Stimulated activated CD4-positive, alpha-beta T cell treated with anti-CD3 and anti-CD28 coated beads, Interleukin-2, amount 100 ng/mL, for 48 hours (primary cell): ENCODE data around the gene PMIS2.

Experiments used
- DNase-seq, 2 donors: peaks; one replicate each; pipeline ENCODE4 v3.0.0-alpha.2; 2020

The PMIS2 gene

DNA sequence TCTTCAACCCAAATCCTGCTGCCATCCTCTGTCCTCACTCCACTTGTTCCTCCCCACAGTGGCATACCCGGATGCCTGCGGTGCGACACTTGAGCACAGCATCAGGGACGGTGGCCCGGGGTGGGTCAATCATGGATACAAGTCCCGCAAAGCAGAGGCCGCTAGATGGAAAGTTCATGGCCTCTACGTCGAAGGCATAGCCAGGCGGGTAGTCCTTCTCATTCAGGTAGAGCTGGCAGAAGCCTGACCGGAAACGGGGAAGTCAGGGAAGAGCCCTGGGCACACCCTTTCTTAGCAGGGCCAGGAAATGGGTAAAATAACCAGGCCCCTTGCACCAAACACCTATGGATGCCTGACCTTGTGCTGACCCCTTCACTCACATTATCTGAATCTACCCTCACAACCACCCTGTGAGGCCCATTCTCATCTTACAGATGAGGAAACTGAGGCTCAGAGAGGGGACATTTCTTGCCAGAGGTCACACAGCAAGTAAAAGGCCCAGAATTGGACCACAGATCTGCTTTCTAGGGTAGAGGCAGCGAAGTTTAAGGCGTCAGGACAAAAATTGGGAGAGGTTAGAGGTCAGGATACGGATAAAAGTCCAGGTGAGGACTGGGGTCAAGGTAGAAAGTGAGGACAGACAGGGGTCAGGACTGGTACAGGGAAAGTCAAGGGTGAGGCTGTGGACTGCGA is 29.0 kb upstream of the PMIS2 start:
- no peak for DNase-seq

DNA sequence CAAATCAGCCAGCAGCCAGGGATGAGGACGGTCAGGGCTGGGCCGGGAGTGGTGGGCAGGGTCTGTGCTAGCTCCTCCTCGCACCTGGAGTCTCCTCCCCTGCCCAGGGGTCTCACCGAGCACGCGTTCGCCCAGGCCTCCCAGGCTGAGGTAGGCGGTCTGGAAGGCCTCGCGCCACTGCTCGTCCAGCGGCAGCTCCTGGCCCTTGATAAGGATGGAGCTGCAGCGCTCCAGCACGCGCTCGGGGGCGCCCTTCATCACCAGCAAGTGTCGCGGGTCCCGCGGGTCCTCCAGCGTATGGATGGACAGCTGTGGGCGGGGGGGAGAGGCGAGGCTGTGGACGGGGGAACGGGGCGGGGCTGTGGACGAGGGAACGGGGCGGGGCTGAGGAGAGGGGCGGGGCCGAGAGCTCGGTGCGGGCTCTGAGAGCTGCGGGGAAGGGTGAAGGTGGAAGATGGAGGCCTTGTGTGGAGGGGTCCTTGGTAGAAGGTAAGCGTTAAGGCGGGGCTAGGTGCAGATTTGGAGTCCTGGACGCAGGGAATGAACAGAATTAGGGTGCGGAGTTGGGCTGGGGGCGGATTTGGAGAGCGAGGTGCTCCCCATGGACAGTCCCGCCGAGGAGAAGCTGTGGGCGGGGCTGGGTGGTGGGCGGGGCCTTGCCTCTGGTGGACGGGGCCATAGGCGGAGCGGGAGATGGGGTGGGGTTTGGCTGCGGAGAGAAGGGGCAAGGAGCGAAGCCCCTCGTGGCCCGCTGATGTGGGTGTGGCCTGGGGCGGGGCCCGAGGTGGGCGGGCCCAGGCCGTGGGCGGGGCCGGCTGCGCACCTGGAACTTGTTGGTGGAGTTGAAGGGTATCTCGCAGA is 28.2 kb upstream of the PMIS2 start:
- DNase-seq = peak; percentile 40 to 49

GRCh38 chr19:35558400-35559280 is 27.3 kb upstream of the PMIS2 start:
- no peak for DNase-seq

DNA sequence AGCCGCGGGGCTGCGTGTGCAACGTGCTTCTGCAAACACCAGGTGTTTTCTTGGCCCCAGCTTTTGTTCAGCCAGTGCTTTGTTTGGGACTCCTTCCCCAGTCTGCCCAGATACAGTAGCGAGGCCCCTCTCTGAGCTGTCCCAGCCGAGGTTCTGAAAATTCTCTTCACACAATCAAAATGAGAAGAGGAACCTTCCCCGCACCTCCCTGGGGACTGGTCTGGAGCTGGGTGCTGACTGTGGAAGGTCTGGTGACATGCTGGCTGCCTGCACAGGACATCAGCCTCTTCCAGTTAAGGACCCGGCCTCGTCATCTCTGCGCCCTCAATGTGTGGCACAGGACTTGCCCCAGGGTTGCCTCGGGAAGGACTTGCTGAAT is 26.7 kb upstream of the PMIS2 start:
- no peak for DNase-seq

DNA sequence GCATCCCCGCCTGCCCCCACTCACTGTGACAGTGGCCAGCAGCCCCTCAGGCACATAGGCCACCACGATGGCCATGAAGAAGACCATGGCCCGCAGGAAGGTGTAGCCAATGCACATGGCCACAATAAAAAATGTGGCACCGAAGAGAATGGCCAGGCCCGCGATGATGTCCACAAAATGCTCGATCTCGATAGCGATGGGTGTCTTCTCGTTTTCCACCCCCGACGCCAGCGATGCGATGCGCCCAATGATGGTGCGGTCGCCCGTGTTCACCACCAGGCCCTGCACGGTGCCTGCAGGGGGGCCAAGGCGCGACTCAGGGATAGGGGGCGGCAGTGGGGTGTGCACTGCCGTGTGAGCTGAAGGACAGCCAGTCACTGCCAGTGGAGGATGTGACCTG is 26.2 kb upstream of the PMIS2 start:
- no peak for DNase-seq

- DNase-seq = no peak
Measured at GRCh38 chr19:35560271-35560670, 25.7 kb upstream of the PMIS2 start.

GRCh38 chr19:35560677-35561076 is 25.3 kb upstream of the PMIS2 start:
- DNase-seq = no peak

DNA sequence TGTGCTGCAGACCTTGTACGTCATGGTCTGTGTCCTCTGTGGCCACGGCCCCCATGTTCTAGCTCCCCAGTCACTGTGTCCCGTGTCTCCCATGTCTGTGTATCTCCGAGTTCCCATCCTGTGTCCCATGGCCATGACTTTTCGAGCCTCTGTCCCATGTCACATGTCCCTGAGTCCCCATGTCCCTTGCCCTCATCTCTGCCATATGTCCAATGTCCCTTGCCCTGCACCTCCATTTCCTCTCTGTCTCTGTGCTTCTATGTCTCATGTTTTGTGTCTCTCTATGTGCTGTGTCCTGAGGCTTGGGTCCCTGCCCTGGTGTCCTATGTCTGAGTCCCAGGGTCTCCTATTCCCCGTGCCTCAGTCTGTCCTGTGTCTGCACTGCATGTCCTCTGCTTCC is 24.5 kb upstream of the PMIS2 start:
- no peak for DNase-seq

- DNase-seq = no peak
Measured at GRCh38 chr19:35562336-35562735, 23.6 kb upstream of the PMIS2 start.

- no peak for DNase-seq
Measured at GRCh38 chr19:35562776-35563175, 23.2 kb upstream of the PMIS2 start.

GRCh38 chr19:35563207-35563829 is 22.7 kb upstream of the PMIS2 start, which contains the start of gene ATP4A:
ATP4A (minus strand) TSS chr19:35563658; CDS start chr19:35563629, 29 bp downstream.
- DNase-seq = no peak

DNA sequence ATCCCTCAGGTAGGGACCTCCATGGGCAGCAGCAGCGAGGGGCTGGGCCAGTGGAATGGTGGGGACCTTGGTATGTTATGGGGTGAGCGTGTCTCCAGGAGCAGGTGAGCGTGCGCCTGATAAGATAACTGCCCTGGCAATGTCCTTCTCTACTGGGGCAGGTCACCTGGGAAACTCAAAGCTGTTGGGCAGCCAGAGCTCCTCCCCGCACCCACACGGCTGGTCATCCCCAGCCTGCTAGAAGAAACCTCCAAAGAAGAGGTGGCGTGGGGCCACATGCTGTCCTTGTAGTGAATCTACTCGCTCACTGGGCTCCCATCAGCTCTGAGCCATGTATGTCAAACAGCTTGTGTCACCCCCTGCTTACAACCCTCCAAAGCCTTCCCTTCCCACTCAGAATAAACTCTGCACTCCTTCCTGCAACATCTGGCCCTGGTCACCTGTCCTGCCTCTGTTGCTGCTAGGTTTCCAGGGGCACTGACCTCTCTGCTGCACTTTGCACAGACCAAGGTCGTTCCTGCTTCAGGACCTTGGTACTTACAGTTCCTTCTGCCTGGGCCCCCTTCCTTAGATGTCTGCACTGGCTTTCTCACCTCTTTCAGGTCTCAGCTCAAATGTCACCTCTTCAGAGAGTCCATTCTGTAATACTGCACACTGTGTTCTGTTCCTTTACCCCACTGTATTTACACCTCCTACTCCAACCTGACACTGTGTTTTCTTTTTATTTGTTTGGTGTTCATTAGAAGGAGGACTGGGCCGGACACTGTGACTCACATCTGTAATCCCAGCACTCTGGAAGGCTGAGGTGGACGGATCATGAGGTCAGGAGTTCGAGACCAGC is 20.7 kb upstream of the PMIS2 start:
- DNase-seq = no peak

DNA sequence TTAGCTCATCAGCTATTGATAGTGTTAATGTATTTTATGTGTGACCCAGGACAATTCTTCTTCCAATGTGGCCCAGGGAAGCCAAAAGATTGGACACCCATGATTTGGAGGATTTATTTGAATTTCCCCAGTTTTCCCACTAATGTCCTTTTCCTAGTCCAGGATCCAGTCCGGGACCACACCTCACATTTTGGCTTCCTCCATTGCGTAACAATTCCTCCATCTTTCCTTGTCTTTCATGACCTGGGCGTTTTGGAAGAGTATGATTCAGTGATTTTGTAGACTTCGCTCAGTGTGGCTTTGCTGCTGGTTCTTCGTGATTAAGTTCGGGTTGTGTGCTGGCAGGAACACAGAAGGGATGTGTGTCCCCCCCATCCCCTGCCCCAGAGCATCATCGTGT is 19.2 kb upstream of the PMIS2 start:
- no peak for DNase-seq

- no peak for DNase-seq
Measured at GRCh38 chr19:35569281-35569781, 16.6 kb upstream of the PMIS2 start.

DNA sequence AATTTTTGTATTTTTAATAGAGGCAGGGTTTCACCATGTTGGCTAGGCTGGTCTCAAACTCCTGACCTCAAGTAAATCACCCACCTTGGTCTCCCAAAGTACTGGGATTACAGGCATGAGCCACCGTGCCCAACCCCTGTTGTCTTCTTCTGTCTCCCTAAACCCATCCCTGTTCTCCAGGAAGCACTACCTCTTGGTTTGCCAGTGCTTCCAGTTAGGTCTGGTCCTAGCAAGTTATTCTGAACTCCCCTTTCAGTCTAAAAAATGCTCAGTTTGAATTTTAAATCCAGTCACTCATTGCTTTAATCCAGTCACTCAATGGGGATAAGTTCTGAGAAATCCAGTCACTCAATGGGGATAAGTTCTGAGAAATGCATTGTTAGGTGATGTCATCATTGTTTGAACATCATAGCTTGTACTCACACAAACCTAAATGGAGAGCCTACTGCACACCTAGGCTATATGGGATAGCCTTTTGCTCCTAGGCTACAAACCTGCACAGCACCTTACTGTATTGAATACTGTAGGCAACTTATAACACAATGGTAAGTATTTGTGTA is 14.5 kb upstream of the PMIS2 start:
- DNase-seq = no peak

GRCh38 chr19:35577918-35578317 is 8.1 kb upstream of the PMIS2 start:
- DNase-seq = no peak

DNA sequence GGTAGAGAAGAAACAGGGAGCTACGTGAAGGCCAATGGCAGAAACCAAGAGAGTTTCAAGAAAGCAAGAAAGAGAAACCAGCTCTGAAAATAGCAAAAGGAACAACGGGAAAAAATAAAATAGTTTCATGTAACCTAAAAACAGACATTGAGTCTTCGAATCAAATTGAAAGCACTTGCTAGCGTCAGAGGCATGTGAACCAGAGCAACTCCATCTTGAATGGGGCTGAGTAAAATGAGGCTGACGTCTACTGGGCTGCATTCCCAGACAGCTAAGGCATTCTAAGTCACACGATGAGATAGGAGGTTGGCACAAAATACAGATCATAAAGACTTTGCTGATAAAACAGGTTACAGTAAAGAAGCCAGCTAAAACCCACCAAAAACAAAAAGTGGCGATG is 7.3 kb upstream of the PMIS2 start:
- DNase-seq = no peak

- no peak for DNase-seq
Measured at GRCh38 chr19:35582760-35583159, 3.2 kb upstream of the PMIS2 start.

DNA sequence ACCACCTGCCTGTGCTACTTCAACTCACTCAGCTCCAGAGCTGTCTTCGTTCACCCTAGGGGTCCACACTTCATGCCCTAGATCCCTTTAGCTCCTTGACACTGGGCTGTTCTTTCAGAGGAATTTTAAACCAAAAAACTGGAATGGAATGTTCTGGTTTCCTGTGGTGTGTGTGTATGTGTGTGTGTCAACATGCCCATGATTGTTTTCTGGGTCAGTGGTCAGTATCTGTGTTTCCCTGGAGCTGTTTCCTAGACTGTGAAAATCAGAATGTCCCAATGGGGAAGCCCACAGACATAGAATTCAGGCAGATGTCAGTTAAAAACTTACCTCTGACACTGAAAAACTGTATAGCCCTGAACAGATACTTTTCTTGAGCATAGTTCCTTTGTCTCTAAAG is 1.3 kb downstream of the PMIS2 start:
- no peak for DNase-seq

DNA sequence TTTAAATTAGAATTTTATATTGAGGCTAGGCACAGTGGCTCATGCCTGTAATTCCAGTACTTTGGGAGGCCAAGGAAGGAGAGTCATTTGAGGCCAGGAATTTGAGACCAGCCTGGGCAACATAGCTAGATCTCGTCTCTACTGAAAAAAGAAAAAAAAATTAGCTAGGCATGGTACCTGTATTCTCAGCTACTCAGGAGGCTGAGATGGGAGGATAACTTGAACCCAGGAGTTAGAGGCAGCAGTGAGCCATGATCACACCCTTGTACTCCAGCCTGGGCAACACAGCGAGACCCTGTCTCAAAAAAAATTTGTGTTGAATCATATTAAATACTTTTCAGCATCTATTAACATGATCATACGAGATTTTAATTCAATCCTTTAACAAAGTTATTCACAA is 4.9 kb downstream of the PMIS2 start:
- no peak for DNase-seq

GRCh38 chr19:35592226-35592625 is 6.3 kb downstream of the PMIS2 start:
- DNase-seq = no peak
